BJ (cell line): ENCODE measurements around the gene FER. TPM values are rescaled to one million over a fixed set of nuclear protein-coding genes. Genes with fewer than 3 reads are reported as not detected.
"Not testable (repeated sequence)": the region's sequence is repeated elsewhere in the genome, so short reads cannot be mapped to it uniquely, and the experiment has no call there.

Experiments
- CTCF ChIA-PET: fragments of 350-600 bp; formaldehyde crosslinking; extraction: SDS; loops from one replicate; lab custom pipeline; 2021; ENCODE audit warnings: antibody characterized with exemption, inconsistent platforms; lab: Yijun Ruan, JAX
- POLR2A ChIA-PET: fragments of 300-600 bp; sonication (Branson Sonifier 250); formaldehyde crosslinking; extraction: SDS; loops from one replicate; lab custom pipeline; 2021; ENCODE audit warnings: antibody characterized with exemption; lab: Charles Lee
- DNase-seq: peaks from one replicate; pipeline ENCODE4 v3.0.0-alpha.2; 2011; ENCODE audit warnings: low read depth
- H3K27me3 ChIP-seq: 2 replicates; pipeline ENCODE4 v1.6.0; 2011; ENCODE audit warnings: low read length; ENCODE audit not compliant: control insufficient read depth, insufficient read depth
- H3K36me3 ChIP-seq: 2 replicates; pipeline ENCODE4 v1.5.1; 2011; ENCODE audit warnings: low read length; ENCODE audit not compliant: control insufficient read depth, insufficient read depth
- H3K4me3 ChIP-seq: 2 replicates; pipeline ENCODE4 v1.5.1; 2011; ENCODE audit warnings: low read depth, mild to moderate bottlenecking, control low read depth, low read length
- CTCF ChIP-seq: IDR thresholded peaks from 2 replicates; pipeline ENCODE4 v1.5.1; 2011; ENCODE audit warnings: low read depth, mild to moderate bottlenecking, control low read depth, inconsistent platforms, low read length, moderate library complexity; ENCODE audit not compliant: insufficient read depth
- polyA plus RNA-seq: library from polyadenylated mRNA; depleted of rRNA; stranded (reverse); fragments of >200 nt; gene quantifications from 2 replicates; pipeline ENCODE4 v1.2.3, GENCODE V29; 2011

The FER gene
- polyA plus RNA-seq, 1 experiment: 4.0 TPM

- CTCF ChIA-PET: no interaction called here
- no peak for DNase-seq
- POLR2A ChIA-PET: no interaction called here
Measured at GRCh38 chr5:108830705-108831276, 83.1 kb downstream of the FER start.

GRCh38 chr5:108836492-108836891 lies 88.8 kb downstream of the FER start:
- no peak for TF ChIP-seq CTCF
- no peaks in the 10 kb centered on the region for H3K36me3 ChIP-seq
- no peak overlapping the region for H3K4me3 ChIP-seq
- no peak for DNase-seq
- H3K27me3 ChIP-seq: no peaks in the 10 kb centered on the region
- ChIA-PET CTCF (no interaction called here), POLR2A (no interaction called here)

More at GRCh38 chr5:108830705-108831276, 83.1 kb downstream of the FER start:
- no peaks in the 10 kb centered on the region for H3K27me3 ChIP-seq
- no peak overlapping the region for H3K4me3 ChIP-seq
- no peak for TF ChIP-seq CTCF
- H3K36me3 ChIP-seq: no peaks in the 10 kb centered on the region

- DNase-seq, H3K27me3 ChIP-seq, POLR2A ChIA-PET, CTCF ChIA-PET, H3K36me3 ChIP-seq, H3K4me3 ChIP-seq: not testable (repeated sequence)
Measured at GRCh38 chr5:108842260-108842941, 94.7 kb downstream of the FER start.

GRCh38 chr5:108851129-108851528 lies 103.4 kb downstream of the FER start:
- H3K27me3 ChIP-seq, CTCF ChIA-PET, POLR2A ChIA-PET, DNase-seq, H3K36me3 ChIP-seq, H3K4me3 ChIP-seq: not testable (repeated sequence)

GRCh38 chr5:108857905-108858304 lies 110.2 kb downstream of the FER start:
- POLR2A ChIA-PET: no interaction called here
- CTCF ChIA-PET: interaction anchor here (0.9 kb wide), 1 partner anchor 297 kb away, joined by 3 read pairs; no protein-coding TSS in a partner anchor
- TF ChIP-seq CTCF: no peak

GRCh38 chr5:108858959-108859358 lies 111.3 kb downstream of the FER start:
- Histone ChIP-seq H3K36me3 (no peaks in the 10 kb centered on the region), H3K4me3 (no peak overlapping the region), H3K27me3 (no peaks in the 10 kb centered on the region)
- DNase-seq: no peak
- no peak for TF ChIP-seq CTCF
- CTCF ChIA-PET: no interaction called here
- POLR2A ChIA-PET: no interaction called here

More at GRCh38 chr5:108857905-108858304, 110.2 kb downstream of the FER start:
- Histone ChIP-seq H3K36me3 (no peaks in the 10 kb centered on the region), H3K4me3 (no peak overlapping the region), H3K27me3 (no peaks in the 10 kb centered on the region)
- DNase-seq: no peak
